Measurements from ENCODE around the gene CNP. TPM values are rescaled to one million over a fixed set of nuclear protein-coding genes. Genes with fewer than 3 reads are reported as not detected.
A peak's percentile ranks its signal among the peaks of the same experiment; 100 is the strongest.

Gene CNP
- total RNA-seq, 1 donor from 2014 or later, result 84.3 TPM

DNA sequence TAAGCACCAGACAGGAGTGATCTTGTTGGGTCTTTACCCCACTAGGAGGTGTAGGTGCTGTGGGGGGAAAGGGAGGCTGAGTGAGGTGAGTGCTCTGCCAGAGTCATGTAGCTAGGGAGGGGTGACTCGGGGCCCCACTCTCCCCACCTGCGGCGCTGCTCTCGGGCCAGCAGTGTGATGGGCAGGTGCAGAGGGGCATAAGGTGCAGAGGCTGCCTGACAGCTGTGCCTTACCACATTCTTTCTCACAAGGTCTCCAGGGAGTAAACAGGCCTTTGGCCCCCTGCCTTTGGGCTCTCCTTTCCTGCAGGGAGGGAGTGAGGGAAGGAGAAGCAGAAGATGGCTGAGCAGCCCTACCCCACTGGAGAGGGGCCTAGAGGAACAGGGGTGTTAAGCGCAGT lies 4.5 kb upstream of the CNP start:
- Mint-ChIP-seq H3K4me1 (ENCODE audit: unreplicated experiment) (peaks cover 23% of the 10 kb centered on the region), H3K36me3 (no peaks in the 10 kb centered on the region), H3K4me3 (no peak overlapping the region), H3K27ac (no peak overlapping the region), H3K9me3 (no peaks in the 10 kb centered on the region), H3K27me3 (no peaks in the 10 kb centered on the region)
- TF ChIP-seq, protein P1, sequence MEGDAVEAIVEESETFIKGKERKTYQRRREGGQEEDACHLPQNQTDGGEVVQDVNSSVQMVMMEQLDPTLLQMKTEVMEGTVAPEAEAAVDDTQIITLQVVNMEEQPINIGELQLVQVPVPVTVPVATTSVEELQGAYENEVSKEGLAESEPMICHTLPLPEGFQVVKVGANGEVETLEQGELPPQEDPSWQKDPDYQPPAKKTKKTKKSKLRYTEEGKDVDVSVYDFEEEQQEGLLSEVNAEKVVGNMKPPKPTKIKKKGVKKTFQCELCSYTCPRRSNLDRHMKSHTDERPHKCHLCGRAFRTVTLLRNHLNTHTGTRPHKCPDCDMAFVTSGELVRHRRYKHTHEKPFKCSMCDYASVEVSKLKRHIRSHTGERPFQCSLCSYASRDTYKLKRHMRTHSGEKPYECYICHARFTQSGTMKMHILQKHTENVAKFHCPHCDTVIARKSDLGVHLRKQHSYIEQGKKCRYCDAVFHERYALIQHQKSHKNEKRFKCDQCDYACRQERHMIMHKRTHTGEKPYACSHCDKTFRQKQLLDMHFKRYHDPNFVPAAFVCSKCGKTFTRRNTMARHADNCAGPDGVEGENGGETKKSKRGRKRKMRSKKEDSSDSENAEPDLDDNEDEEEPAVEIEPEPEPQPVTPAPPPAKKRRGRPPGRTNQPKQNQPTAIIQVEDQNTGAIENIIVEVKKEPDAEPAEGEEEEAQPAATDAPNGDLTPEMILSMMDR (conservative IDR thresholded peaks at IDR 0.05), result no peak
- DNase-seq (ENCODE audit: extremely low spot score, unreplicated experiment), result no peak

DNA sequence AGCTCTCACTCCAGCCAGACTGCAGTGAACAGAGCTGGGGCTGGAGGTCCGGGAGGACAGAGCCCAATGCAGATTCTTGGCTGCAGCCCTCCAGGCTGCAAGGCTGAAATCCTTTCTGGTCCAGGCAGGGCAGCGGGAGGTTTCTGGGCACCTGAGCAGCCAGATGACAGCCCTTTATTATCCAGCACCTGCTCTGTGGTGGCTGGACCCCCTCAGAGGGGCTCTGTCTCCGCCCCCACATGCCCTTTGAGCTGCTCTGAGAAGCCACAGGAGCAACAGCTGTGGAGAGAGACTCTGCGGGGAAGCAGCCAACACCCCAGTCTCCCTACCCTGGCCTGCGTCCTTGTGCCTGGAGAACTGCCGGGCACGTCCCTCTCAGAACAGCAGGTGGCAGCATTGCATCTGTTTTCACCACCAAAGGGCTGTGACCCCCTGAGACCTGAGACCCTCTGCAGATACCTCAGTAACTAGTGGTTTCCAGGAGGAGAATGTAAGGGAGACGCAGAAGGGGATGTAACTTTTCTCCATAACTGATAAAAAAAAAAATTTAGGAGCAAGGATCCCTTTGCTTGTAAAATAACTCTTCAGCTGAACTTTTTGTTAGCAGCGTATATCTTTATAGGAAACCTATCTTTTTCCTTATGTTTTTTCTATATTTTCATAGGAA lies 3.7 kb upstream of the CNP start:
- TF ChIP-seq, protein P1 (conservative IDR thresholded peaks at IDR 0.05), result peak; percentile 95
- peaks cover 17% of the 10 kb centered on the region for H3K4me1 Mint-ChIP-seq (ENCODE audit: unreplicated experiment)
- DNase-seq (ENCODE audit: extremely low spot score, unreplicated experiment), result peak; percentile 76
- no peak overlapping the region for H3K4me3 Mint-ChIP-seq
- no peaks in the 10 kb centered on the region for H3K27me3 Mint-ChIP-seq
- H3K27ac Mint-ChIP-seq, result peak overlapping the region; percentile 29
- peaks cover 2% of the 10 kb centered on the region for H3K36me3 Mint-ChIP-seq
- H3K9me3 Mint-ChIP-seq, result no peaks in the 10 kb centered on the region

DNA sequence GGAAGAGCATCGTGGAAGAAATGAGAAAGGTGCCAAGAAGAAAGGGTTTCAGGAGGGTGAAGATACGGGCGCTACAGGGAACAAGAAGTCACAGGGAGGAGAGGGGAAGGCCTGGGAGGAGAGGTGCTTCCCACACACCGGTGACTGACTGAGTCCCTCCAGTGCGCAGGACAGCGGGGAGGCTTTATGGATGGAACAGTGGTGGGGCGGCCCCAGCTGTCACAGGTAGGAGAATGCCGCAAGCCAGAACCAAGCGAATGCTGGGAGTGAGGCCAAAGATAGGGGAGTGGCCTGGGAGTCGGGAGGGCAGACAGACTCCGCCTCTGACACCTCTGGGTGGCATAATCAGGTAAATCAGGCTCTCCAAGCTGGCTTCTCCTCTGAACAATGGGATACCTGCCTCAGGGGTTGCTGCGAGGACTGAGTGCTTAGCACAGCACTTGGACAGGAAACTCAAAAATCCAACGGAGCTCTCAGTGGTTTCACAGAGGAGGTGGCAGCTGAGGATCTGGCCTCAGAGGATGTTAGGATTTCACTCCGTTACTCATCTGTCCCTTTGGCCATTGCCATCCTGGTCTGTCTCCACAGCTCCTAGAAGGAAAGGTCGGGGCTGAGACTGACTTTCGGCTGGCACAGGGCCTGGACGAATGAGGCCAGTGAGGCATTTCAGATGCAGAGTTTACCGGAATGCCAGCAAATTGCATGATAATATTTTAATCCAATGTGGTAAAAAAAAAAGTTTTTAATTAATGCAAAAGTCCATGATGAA lies 717 bp upstream of the CNP start:
- Mint-ChIP-seq H3K4me1 (ENCODE audit: unreplicated experiment) (peaks cover 14% of the 10 kb centered on the region), H3K36me3 (peaks cover 11% of the 10 kb centered on the region), H3K9me3 (no peaks in the 10 kb centered on the region), H3K27me3 (no peaks in the 10 kb centered on the region), H3K27ac (peak overlapping the region; percentile 96), H3K4me3 (peak overlapping the region; percentile 91)
- TF ChIP-seq, protein P1 (conservative IDR thresholded peaks at IDR 0.05), result no peak
- peak; percentile 77 for DNase-seq (ENCODE audit: extremely low spot score, unreplicated experiment)

DNA sequence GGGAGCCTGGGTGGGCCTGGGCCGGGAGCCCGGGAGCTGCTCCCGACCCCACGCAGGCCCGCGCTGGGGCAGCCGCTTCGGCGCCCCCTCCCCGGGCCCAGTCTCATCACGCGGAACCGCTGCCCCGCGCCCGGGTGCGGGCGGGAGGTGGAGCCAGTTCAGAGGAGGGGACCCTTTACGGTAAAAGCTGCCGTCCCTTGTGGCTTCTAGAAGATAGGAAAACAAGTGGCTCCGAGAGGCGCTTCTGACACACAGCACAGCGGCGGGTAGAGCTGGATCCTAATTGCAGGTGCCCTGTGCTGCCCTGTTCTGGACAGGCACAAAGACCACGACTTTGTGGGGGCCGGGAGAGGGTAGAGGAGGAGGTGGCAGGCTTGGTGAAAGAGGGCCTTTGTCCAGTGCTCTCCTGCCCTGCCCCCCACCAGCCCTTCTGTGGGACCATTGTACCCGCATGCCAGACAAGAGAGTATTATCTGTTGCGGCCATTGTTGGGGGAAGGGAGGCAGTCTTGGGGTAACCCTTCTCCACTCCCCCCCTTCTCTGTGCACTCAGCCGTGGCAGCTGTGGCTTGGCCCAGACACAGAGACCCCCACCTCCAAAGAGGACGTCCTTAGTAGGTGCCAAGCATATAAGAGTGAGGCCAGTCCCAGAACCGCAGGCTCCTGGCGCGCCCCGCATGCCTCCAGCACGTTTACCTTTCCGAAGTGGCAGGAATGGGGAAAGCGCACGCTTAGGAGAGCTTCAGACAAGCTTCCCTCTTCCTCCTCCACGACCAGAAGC lies 736 bp downstream of the CNP start:
- H3K36me3 Mint-ChIP-seq, result peaks cover 15% of the 10 kb centered on the region
- H3K9me3 Mint-ChIP-seq, result no peaks in the 10 kb centered on the region
- H3K4me3 Mint-ChIP-seq, result peak overlapping the region; percentile 84
- H3K4me1 Mint-ChIP-seq (ENCODE audit: unreplicated experiment), result peaks cover 18% of the 10 kb centered on the region
- DNase-seq (ENCODE audit: extremely low spot score, unreplicated experiment), result no peak
- no peaks in the 10 kb centered on the region for H3K27me3 Mint-ChIP-seq
- peak overlapping the region; percentile 61 for H3K27ac Mint-ChIP-seq
- TF ChIP-seq, protein P1 (conservative IDR thresholded peaks at IDR 0.05), result no peak

GRCh38 chr17:41967921-41968578 lies 1.5 kb downstream of the CNP start:
- Mint-ChIP-seq H3K9me3 (no peaks in the 10 kb centered on the region), H3K36me3 (peaks cover 19% of the 10 kb centered on the region), H3K4me1 (ENCODE audit: unreplicated experiment) (peaks cover 22% of the 10 kb centered on the region), H3K27ac (peak overlapping the region; percentile 61), H3K27me3 (no peaks in the 10 kb centered on the region), H3K4me3 (peak overlapping the region; percentile 84)
- TF ChIP-seq, protein P1 (conservative IDR thresholded peaks at IDR 0.05), result no peak
- no peak for DNase-seq (ENCODE audit: extremely low spot score, unreplicated experiment)

All from type B pancreatic cell (in vitro differentiated cells).